Ovary (tissue), 9 donors: ENCODE data around the gene ZMYND8. TPM values are rescaled to one million over a fixed set of nuclear protein-coding genes. Genes with fewer than 3 reads are reported as not detected.
"Not testable (repeated sequence)": the region's sequence is repeated elsewhere in the genome, so short reads cannot be mapped to it uniquely, and the experiment has no call there.

Source experiments
- DNase-seq, 5 donors: peaks; one replicate each; pipeline ENCODE4 v3.0.0-alpha.2; 2019 to 2020
- H3K27ac ChIP-seq, 2 donors: fragments of 200-600 bp; one replicate each; pipeline versions ENCODE4 v1.5.1 to v1.8.0; 2019 to 2022
- H3K27me3 ChIP-seq: fragments of 200-600 bp; one replicate; pipeline ENCODE4 v1.8.0; 2022
- H3K36me3 ChIP-seq: fragments of 200-600 bp; sonication (generic); one replicate; pipeline ENCODE4 v1.5.1; 2019
- H3K4me1 ChIP-seq: one replicate; pipeline ENCODE4 v1.8.1; 2013; ENCODE audit warnings: mild to moderate bottlenecking, moderate library complexity; ENCODE audit not compliant: insufficient read depth
- H3K4me3 ChIP-seq: fragments of 200-600 bp; sonication (generic); one replicate; pipeline ENCODE4 v1.5.1; 2017
- H3K9me3 ChIP-seq, 2 donors: fragments of 200-600 bp in 1 of 2; sonication (generic) in 1 of 2; one replicate each; pipeline versions ENCODE4 v1.5.1 to v1.8.1; 2013 to 2019; ENCODE audit warnings: mild to moderate bottlenecking in 1 of 2, moderate library complexity in 1 of 2
- EP300 ChIP-seq: sonication (generic); formaldehyde crosslinking; IDR thresholded peaks from one replicate; pipeline ENCODE4 v1.6.1; 2017; ENCODE audit warnings: antibody characterized with exemption
- POLR2A ChIP-seq: fragments of 450-650 bp; IDR thresholded peaks from one replicate; pipeline ENCODE4 v1.6.1; 2017; ENCODE audit warnings: antibody characterized with exemption, mild to moderate bottlenecking, moderate library complexity
- WGBS, 3 donors: extraction: QIAGEN DNeasy Blood & Tissue Kit in 1 of 3; methylation state at CpG; one replicate each; pipeline versions ENCODE4 v1.1.5 to v1.1.7; 2013 to 2017; 5-methylcytosine and 5-hydroxymethylcytosine counted together
- intact Hi-C, 4 donors: fragments of 100-400 bp; cut with DNase I; formaldehyde crosslinking; loops; one replicate each; pipeline versions ENCODE4 v1.11.0 to v1.15.1; 2022 to 2023
- polyA plus RNA-seq, 2 donors: library from polyadenylated mRNA; stranded (reverse); fragments of 200-250 nt in 1 of 2; fragments of 350-450 nt in 1 of 2; fragmentation: Illumina TruSeq in 1 of 2; extraction: RNeasy Lipid Tissue Mini Kit (QIAGEN cat#74804) in 1 of 2; gene quantifications; one replicate each; pipeline ENCODE4 v1.2.3, GENCODE V29; 2013 to 2014
- total RNA-seq, 7 donors: library from RNA; depleted of rRNA in 2 of 7; stranded (reverse); fragments of >200 nt in 2 of 7; fragmentation: NEBNext Ultra II Directional in 3 of 7; extraction: Animal tissue kit (Norgen Biotek cat#: 25700) in 3 of 7; gene quantifications; one replicate each; pipeline versions ENCODE4 v1.1.0 to v1.2.4, GENCODE V29; 2016 to 2023
- TF ChIP-seq, protein P1 (sequence below), 3 donors: fragments of 450-650 bp in 2 of 3; fragments of 200-600 bp in 1 of 3; IDR thresholded peaks; one replicate each; pipeline versions ENCODE4 v1.5.1 to v1.8.0; 2016 to 2022; ENCODE audit warnings: antibody characterized with exemption in 3 of 3, mild to moderate bottlenecking in 1 of 3
- donor health status: DM: no; HTN: no; CAD: no; lungs with moderate emphysema.
- donor health status: DM: no; HTN: no; CAD: no.
- donor health status: Bipolar disorder and iron deficiency.
- donor health status: DM: yes; HTN: yes; CAD: no.
- donor health status: DM: no; HTN: no; CAD: no.
- donor health status: DM: yes; HTN: yes; CAD: no.

Gene ZMYND8
- total and polyA plus RNA-seq, 9 donors, result 8.3 to 40.7 (median 30.5) TPM

DNA sequence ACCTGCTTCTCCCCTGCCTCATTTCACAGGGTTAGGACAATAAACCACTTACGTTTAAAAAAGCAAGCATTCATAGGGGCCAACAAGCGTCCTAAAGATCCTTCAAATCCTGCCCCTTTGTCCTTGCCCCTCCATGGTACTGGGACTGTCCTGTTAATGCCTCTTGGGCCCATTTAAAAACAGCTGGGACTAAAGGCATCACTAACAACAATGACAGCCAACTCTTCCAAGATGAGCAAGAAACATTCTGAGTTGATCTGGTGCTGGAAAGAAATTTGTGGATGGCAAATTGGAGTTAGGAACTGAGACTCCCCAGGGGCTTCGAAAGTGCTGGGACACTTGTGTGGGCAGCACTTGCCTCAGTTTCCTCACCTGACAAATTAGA lies 93.4 kb downstream of the ZMYND8 start:
- intact Hi-C loops, result no loop called here
- Histone ChIP-seq H3K4me3 (no peak overlapping the region), H3K27me3 (no peaks in the 10 kb centered on the region), H3K4me1 (peaks cover 2% of the 10 kb centered on the region), H3K36me3 (no peaks in the 10 kb centered on the region), H3K9me3 (no peaks in the 10 kb centered on the region), H3K27ac (no peak overlapping the region)
- TF ChIP-seq, protein P1, sequence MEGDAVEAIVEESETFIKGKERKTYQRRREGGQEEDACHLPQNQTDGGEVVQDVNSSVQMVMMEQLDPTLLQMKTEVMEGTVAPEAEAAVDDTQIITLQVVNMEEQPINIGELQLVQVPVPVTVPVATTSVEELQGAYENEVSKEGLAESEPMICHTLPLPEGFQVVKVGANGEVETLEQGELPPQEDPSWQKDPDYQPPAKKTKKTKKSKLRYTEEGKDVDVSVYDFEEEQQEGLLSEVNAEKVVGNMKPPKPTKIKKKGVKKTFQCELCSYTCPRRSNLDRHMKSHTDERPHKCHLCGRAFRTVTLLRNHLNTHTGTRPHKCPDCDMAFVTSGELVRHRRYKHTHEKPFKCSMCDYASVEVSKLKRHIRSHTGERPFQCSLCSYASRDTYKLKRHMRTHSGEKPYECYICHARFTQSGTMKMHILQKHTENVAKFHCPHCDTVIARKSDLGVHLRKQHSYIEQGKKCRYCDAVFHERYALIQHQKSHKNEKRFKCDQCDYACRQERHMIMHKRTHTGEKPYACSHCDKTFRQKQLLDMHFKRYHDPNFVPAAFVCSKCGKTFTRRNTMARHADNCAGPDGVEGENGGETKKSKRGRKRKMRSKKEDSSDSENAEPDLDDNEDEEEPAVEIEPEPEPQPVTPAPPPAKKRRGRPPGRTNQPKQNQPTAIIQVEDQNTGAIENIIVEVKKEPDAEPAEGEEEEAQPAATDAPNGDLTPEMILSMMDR (IDR thresholded peaks at IDR 0.05), result no peak
- TF ChIP-seq EP300 (no peak), POLR2A (no peak)
- WGBS, 3 donors, result 89 to 93% (median 91%) methylated on average over 3 of the region's 3 CpGs
- DNase-seq, result no peak

DNA sequence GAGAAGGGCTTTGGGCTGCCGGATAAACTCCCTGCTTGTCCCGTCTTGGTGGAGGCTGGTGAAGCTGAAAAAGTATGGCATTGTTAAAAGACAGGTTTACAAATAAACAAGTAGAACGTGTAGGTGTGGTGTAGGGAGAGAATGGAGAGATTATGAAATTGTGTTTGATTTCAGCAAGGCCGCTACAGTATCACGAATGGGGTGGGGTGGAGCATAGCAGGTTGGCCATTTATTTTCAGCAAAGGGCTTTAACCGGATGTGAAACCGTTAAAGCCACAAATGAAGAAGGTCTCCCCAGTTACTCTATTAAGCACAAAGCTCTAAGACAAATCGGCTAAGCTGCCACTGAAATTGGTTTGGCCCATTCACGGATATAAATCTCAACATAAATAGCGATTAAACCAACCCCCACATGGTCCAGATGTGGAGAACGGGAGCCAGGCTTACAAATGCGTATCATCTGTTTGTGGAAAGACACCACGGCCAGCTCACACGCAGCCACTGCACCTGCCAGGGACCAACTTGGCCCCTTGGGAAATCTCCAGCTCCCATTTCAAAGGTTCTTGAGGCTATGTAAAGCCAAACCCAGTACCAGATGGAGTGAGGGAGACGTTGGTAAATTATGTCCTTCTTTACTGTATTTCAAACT lies 94.0 kb downstream of the ZMYND8 start:
- intact Hi-C loops, result no loop called here
- H3K27ac ChIP-seq, result no peak overlapping the region

GRCh38 chr20:47262008-47262364 lies 94.5 kb downstream of the ZMYND8 start:
- 94 to 96% (median 95%) methylated on average over 8 of the region's 8 CpGs for WGBS, 3 donors
- Histone ChIP-seq H3K4me1 (peaks cover 5% of the 10 kb centered on the region), H3K27ac (no peak overlapping the region), H3K36me3 (no peaks in the 10 kb centered on the region), H3K27me3 (no peaks in the 10 kb centered on the region), H3K9me3 (no peaks in the 10 kb centered on the region), H3K4me3 (no peak overlapping the region)
- intact Hi-C loops, result no loop called here
- DNase-seq, result no peak
- TF ChIP-seq, protein P1 (IDR thresholded peaks at IDR 0.05), result no peak
- TF ChIP-seq POLR2A (no peak), EP300 (no peak)

More for the DNA sequence above, 94.0 kb downstream of the ZMYND8 start:
- no peaks in the 10 kb centered on the region for H3K27me3 ChIP-seq
- 80 to 85% (median 83%) methylated on average over 15 of the region's 15 CpGs for WGBS, 3 donors
- no peaks in the 10 kb centered on the region for H3K36me3 ChIP-seq
- no peak overlapping the region for H3K4me3 ChIP-seq
- TF ChIP-seq EP300 (no peak), POLR2A (no peak)
- TF ChIP-seq, protein P1 (IDR thresholded peaks at IDR 0.05), result no peak
- peaks cover 5% of the 10 kb centered on the region for H3K4me1 ChIP-seq
- H3K9me3 ChIP-seq, result no peaks in the 10 kb centered on the region
- DNase-seq, result no peak

DNA sequence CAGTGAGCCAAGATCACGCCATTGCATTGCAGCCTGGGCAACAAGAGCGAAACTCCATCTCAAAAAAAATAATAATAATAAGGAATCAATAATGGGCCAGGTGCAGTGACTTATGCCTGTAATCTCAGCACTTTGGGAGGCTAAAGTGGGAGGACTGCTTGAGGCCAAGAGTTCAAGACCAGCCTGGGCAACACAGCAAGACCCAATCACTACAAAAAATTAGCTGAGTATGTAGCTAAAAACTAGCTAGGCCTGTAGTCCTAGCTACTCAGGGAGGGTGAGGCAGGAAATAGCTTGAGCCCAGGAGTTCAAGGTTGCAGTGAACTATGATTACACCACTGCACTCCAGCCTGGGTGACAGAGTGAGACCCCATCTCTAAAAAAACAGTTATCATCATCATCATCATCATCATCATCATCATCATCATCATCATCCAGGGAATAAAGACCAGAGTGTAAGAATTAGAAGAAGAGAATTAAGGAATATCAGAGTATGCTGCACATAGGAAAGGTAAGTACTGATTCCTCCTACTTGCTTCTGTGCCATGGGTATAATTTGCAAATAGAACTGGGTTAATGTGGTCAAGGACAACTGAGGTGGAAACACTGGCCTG lies 95.2 kb downstream of the ZMYND8 start:
- H3K4me3 ChIP-seq, H3K9me3 ChIP-seq, DNase-seq, H3K27ac ChIP-seq, H3K27me3 ChIP-seq, H3K4me1 ChIP-seq, H3K36me3 ChIP-seq, intact Hi-C loops: not testable (repeated sequence)
- 98 to 100% (median 99%) methylated on average over 2 of the region's 2 CpGs for whole genome bisulfite sequencing, 3 donors

DNA sequence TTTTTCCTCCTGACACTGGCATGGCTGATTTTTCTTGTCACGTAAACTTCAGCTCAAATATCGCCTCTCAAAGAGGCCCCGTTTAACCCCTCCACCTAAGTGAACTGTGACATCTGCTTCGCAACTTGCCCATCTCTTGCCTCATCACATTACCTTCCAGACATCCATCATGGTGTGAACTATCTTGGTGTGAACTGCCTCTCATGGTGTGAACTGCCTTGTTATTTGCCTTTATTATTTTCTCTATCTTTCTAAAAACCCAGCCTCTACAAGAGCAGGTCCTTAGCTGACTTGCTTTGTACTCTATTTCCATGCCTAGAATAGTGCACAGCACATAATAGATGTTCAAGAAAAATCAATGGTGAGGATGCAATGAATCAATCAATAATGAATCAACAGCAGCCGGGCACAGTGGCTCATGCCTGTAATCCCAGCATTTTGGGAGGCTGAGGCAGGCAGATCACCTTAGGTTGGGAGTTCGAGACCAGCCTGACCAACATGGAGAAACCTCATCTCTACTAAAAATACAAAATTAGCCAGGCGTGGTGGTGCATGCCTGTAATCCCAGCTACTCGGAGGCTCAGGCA lies 95.9 kb downstream of the ZMYND8 start:
- H3K4me3 ChIP-seq, intact Hi-C loops, H3K9me3 ChIP-seq, H3K27me3 ChIP-seq, DNase-seq, H3K27ac ChIP-seq, H3K4me1 ChIP-seq, H3K36me3 ChIP-seq: not testable (repeated sequence)
- 97 to 98% (median 97%) methylated on average over 8 of the region's 8 CpGs for WGBS, 3 donors
